Activated T-cell treated with anti-CD3 and anti-CD28 coated beads for 48 hours (primary cell): ENCODE data around the gene POLR2J.
"Not testable (repeated sequence)": the region's sequence is repeated elsewhere in the genome, so short reads cannot be mapped to it uniquely, and the experiment has no call there.

Experiments
- DNase-seq: peaks from one replicate; pipeline ENCODE4 v3.0.0-alpha.2; 2020; ENCODE audit warnings: low read depth

POLR2J gene

GRCh38 chr7:102466097-102466496, 12.6 kb downstream of the POLR2J start:
- no peak for DNase-seq

- DNase-seq = peak; percentile 98
Observed at GRCh38 chr7:102464577-102465280, 14.0 kb downstream of the POLR2J start, which contains the start of the genes ALKBH4 and LRWD1. TSS of gene ALKBH4 (minus strand) at chr7:102464863. CDS start at chr7:102464836, 27 bp downstream. TSS of gene LRWD1 (plus strand) at chr7:102464984. CDS start at chr7:102465081, 97 bp downstream.

GRCh38 chr7:102463841-102464576, 14.7 kb downstream of the POLR2J start:
- no peak for DNase-seq

GRCh38 chr7:102460467-102460866, 18.3 kb downstream of the POLR2J start:
- DNase-seq = no peak

- DNase-seq = no peak
Observed at GRCh38 chr7:102459221-102459844, 19.4 kb downstream of the POLR2J start.

- DNase-seq = no peak
Observed at GRCh38 chr7:102457352-102457924, 21.3 kb downstream of the POLR2J start.

GRCh38 chr7:102456327-102456726, 22.4 kb downstream of the POLR2J start:
- no peak for DNase-seq

- DNase-seq = no peak
Observed at GRCh38 chr7:102455596-102455995, 23.1 kb downstream of the POLR2J start.

- not testable (repeated sequence) for DNase-seq
Observed at GRCh38 chr7:102454932-102455331, 23.8 kb downstream of the POLR2J start.

GRCh38 chr7:102454468-102454867, 24.3 kb downstream of the POLR2J start:
- DNase-seq = no peak

- no peak for DNase-seq
Observed at GRCh38 chr7:102453319-102453718, 25.4 kb downstream of the POLR2J start.

GRCh38 chr7:102452451-102452850, 26.3 kb downstream of the POLR2J start:
- DNase-seq = no peak

- no peak for DNase-seq
Observed at GRCh38 chr7:102451371-102452054, 27.2 kb downstream of the POLR2J start.

- no peak for DNase-seq
Observed at GRCh38 chr7:102450242-102450641, 28.5 kb downstream of the POLR2J start.

- no peak for DNase-seq
Observed at GRCh38 chr7:102449136-102449535, 29.6 kb downstream of the POLR2J start.

- no peak for DNase-seq
Observed at GRCh38 chr7:102447311-102447710, 31.4 kb downstream of the POLR2J start.

GRCh38 chr7:102446387-102447156, 32.1 kb downstream of the POLR2J start:
- DNase-seq = no peak

- no peak for DNase-seq
Observed at GRCh38 chr7:102445674-102446071, 33.0 kb downstream of the POLR2J start.

GRCh38 chr7:102444961-102445673, 33.6 kb downstream of the POLR2J start:
- no peak for DNase-seq
